Raji (cell line): ENCODE results near the gene TBC1D1.

Source experiments
- POLR2A ChIP-seq: IDR thresholded peaks from 2 replicates; pipeline ENCODE4 v1.6.1; 2011; ENCODE audit warnings: low read depth, low read length, control low read depth; ENCODE audit not compliant: insufficient read depth

The TBC1D1 gene

GRCh38 chr4:37873386-37873785 lies 17.5 kb upstream of the TBC1D1 start:
- no peak for TF ChIP-seq POLR2A

- no peak for TF ChIP-seq POLR2A
Observed at GRCh38 chr4:37876156-37876555, 14.7 kb upstream of the TBC1D1 start.

GRCh38 chr4:37879365-37879764 lies 11.5 kb upstream of the TBC1D1 start:
- no peak for TF ChIP-seq POLR2A

GRCh38 chr4:37881811-37882210 lies 9.1 kb upstream of the TBC1D1 start:
- TF ChIP-seq POLR2A, result no peak

GRCh38 chr4:37882665-37883296 lies 8.1 kb upstream of the TBC1D1 start:
- no peak for TF ChIP-seq POLR2A

- TF ChIP-seq POLR2A, result no peak
Observed at GRCh38 chr4:37884855-37885487, 5.9 kb upstream of the TBC1D1 start.

GRCh38 chr4:37885496-37885895 lies 5.4 kb upstream of the TBC1D1 start:
- TF ChIP-seq POLR2A, result no peak

GRCh38 chr4:37889849-37890800 lies 759 bp upstream of the TBC1D1 start:
- TF ChIP-seq POLR2A, result no peak

- peak; percentile 42 for TF ChIP-seq POLR2A
Observed at GRCh38 chr4:37891260-37892159, 626 bp downstream of the TBC1D1 start.

GRCh38 chr4:37892641-37893040 lies 1.8 kb downstream of the TBC1D1 start:
- no peak for TF ChIP-seq POLR2A

- TF ChIP-seq POLR2A, result no peak
Observed at GRCh38 chr4:37893164-37893563, 2.3 kb downstream of the TBC1D1 start.

- no peak for TF ChIP-seq POLR2A
Observed at GRCh38 chr4:37895271-37895670, 4.4 kb downstream of the TBC1D1 start.

GRCh38 chr4:37896206-37896860 lies 5.4 kb downstream of the TBC1D1 start:
- TF ChIP-seq POLR2A, result no peak

- TF ChIP-seq POLR2A, result no peak
Observed at GRCh38 chr4:37902212-37902611, 11.3 kb downstream of the TBC1D1 start.
